Thyroid gland (tissue), 4 donors: ENCODE results near the gene FAM222A.

Experiments used
- POLR2A ChIP-seq, 2 donors: fragments of 450-650 bp; IDR thresholded peaks; one replicate each; pipeline ENCODE4 v1.6.1; 2017; ENCODE audit warnings: antibody characterized with exemption in 2 of 2, mild to moderate bottlenecking in 2 of 2, moderate library complexity in 1 of 2
- TF ChIP-seq, protein P1 (sequence below), 6 experiments: fragments of 200-600 bp in 3 of 6; fragments of 450-650 bp in 3 of 6; sonication (generic) in 3 of 6; IDR thresholded peaks; one replicate each; pipeline ENCODE4 v1.5.1; 2016 to 2019; ENCODE audit warnings: antibody characterized with exemption in 6 of 6, mild to moderate bottlenecking in 2 of 6, inconsistent platforms in 1 of 6, moderate library complexity in 1 of 6

DNA sequence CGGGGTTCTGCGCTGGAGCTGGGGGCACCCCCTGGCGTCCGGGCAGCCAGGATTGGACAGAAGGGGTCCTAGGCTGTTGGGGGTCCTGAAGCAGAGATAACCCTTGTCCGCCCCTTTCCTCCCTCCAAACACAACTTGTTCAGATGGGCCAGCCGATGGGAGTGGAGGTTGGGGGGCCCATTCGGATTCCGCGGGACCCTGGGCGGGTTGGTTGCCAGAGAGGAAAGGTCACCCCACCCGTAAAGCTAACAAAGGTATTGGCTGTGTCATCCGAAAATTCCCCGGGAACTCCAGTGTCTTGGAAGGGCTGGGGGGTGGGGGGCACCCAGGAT, 1.3 kb downstream of the FAM222A start:
- TF ChIP-seq, protein P1, sequence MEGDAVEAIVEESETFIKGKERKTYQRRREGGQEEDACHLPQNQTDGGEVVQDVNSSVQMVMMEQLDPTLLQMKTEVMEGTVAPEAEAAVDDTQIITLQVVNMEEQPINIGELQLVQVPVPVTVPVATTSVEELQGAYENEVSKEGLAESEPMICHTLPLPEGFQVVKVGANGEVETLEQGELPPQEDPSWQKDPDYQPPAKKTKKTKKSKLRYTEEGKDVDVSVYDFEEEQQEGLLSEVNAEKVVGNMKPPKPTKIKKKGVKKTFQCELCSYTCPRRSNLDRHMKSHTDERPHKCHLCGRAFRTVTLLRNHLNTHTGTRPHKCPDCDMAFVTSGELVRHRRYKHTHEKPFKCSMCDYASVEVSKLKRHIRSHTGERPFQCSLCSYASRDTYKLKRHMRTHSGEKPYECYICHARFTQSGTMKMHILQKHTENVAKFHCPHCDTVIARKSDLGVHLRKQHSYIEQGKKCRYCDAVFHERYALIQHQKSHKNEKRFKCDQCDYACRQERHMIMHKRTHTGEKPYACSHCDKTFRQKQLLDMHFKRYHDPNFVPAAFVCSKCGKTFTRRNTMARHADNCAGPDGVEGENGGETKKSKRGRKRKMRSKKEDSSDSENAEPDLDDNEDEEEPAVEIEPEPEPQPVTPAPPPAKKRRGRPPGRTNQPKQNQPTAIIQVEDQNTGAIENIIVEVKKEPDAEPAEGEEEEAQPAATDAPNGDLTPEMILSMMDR (IDR thresholded peaks at IDR 0.05), result no peak
- TF ChIP-seq POLR2A (IDR thresholded peaks at IDR 0.05), result no peak
